AG04450 (cell line): Measurements from ENCODE around the gene WWC2. TPM values are rescaled to one million over a fixed set of nuclear protein-coding genes. Genes with fewer than 3 reads are reported as not detected.

ENCODE experiments used
- CTCF ChIA-PET: fragments of 300-600, 350-600 bp; formaldehyde crosslinking; extraction: SDS; loops from one replicate; lab custom pipeline; 2022; ENCODE audit warnings: antibody characterized with exemption, inconsistent platforms; lab: Charles Lee
- POLR2A ChIA-PET: fragments of 350-600 bp; formaldehyde crosslinking; extraction: SDS; loops from one replicate; lab custom pipeline; 2021; ENCODE audit warnings: antibody characterized with exemption, inconsistent platforms; lab: Yijun Ruan, JAX
- DNase-seq: peaks from one replicate; pipeline ENCODE4 v3.0.0-alpha.2; 2011; ENCODE audit warnings: low read depth, low spot score
- H3K27ac ChIP-seq: one replicate; pipeline ENCODE4 v1.5.1; 2012; ENCODE audit warnings: low read depth, low read length, control low read depth
- H3K27me3 ChIP-seq: one replicate; pipeline ENCODE4 v1.6.0; 2012; ENCODE audit warnings: low read length; ENCODE audit not compliant: control insufficient read depth, insufficient read depth
- H3K4me3 ChIP-seq: 2 replicates; pipeline ENCODE4 v1.5.1; 2011; ENCODE audit warnings: mild to moderate bottlenecking, low read depth, low read length, control low read depth
- H3K9me3 ChIP-seq: 2 replicates; pipeline ENCODE4 v1.5.1; 2012; ENCODE audit warnings: low read length; ENCODE audit not compliant: control insufficient read depth, insufficient read depth
- polyA plus RNA-seq: library from polyadenylated mRNA; depleted of rRNA; stranded (reverse); fragments of >200 nt; gene quantifications from 2 replicates; pipeline ENCODE4 v1.2.3, GENCODE V29; 2011
- TF ChIP-seq, protein P1 (sequence below): IDR thresholded peaks from 2 replicates; pipeline ENCODE4 v1.5.1; 2011; ENCODE audit warnings: low read depth, low read length, control low read depth, inconsistent platforms

Gene WWC2
- polyA plus RNA-seq, 1 experiment, result 43.6 TPM

DNA sequence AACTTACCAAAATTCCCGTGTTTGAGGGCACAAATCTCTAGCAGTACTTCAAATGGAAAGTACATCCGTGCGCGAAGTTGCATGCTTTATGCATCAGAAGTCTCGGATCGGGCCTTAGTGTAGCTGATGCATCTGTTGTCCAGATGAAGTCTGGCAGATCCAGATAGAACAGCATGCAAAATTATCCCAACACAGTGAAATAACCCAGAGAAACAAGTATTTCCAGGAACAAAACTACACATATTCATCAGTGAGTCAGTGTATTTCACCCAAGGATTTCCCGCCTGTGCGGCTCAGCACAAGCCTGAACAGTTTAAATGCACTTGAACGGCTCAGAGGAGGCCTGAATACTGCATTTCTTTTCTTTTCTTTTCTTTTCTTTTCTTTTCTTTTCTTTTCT is 250.6 kb downstream of the WWC2 start:
- H3K27me3 ChIP-seq, result no peaks in the 10 kb centered on the region
- H3K9me3 ChIP-seq, result peaks cover 7% of the 10 kb centered on the region; the same call in 1 of the 2 replicates
- H3K4me3 ChIP-seq, result no peak overlapping the region
- H3K27ac ChIP-seq, result no peak overlapping the region
- no peak for DNase-seq
- ChIA-PET POLR2A (no interaction called here), CTCF (no interaction called here)
- TF ChIP-seq, protein P1, sequence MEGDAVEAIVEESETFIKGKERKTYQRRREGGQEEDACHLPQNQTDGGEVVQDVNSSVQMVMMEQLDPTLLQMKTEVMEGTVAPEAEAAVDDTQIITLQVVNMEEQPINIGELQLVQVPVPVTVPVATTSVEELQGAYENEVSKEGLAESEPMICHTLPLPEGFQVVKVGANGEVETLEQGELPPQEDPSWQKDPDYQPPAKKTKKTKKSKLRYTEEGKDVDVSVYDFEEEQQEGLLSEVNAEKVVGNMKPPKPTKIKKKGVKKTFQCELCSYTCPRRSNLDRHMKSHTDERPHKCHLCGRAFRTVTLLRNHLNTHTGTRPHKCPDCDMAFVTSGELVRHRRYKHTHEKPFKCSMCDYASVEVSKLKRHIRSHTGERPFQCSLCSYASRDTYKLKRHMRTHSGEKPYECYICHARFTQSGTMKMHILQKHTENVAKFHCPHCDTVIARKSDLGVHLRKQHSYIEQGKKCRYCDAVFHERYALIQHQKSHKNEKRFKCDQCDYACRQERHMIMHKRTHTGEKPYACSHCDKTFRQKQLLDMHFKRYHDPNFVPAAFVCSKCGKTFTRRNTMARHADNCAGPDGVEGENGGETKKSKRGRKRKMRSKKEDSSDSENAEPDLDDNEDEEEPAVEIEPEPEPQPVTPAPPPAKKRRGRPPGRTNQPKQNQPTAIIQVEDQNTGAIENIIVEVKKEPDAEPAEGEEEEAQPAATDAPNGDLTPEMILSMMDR, result no peak

DNA sequence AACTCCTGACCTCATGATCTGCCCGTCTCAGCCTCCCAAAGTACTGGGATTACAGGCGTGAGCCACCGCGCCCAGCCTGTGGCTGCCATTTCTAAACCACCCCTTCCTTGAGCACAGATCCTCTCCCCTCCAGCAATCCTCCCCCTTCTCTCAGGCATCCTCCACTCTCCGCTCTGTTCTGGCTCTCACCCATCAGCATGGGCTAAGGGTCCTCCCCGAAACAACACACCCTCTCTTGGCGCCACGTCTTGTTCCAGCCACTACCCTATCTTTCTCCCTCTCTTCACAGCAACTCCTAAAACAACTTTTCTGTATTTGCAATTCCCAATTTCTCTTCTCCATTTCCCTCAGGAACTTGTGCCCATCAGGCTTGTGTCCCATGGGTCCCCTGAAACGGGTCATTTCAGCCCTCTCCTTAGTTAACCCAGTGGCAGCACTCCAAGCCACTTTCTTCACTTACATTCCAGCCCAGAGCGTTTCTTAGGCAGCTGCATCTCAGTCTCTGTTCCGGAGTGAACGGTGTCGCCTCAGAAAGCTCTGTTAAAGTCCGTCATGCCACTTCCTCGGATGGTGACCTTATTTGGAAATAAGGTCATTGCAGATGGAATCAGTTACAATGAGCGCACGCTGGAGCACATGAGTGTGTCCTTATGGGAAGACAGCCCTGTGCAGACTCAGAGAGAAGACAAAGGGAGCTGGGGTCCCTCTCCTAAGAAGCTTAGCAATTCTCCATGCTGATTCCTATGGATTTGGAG is 251.4 kb downstream of the WWC2 start:
- ChIA-PET POLR2A (no interaction called here), CTCF (no interaction called here)
- no peaks in the 10 kb centered on the region for H3K27me3 ChIP-seq
- no peak for DNase-seq
- TF ChIP-seq, protein P1, result no peak
- peaks cover 7% of the 10 kb centered on the region; the same call in 1 of the 2 replicates for H3K9me3 ChIP-seq
- no peak overlapping the region for H3K27ac ChIP-seq
- H3K4me3 ChIP-seq, result no peak overlapping the region

DNA sequence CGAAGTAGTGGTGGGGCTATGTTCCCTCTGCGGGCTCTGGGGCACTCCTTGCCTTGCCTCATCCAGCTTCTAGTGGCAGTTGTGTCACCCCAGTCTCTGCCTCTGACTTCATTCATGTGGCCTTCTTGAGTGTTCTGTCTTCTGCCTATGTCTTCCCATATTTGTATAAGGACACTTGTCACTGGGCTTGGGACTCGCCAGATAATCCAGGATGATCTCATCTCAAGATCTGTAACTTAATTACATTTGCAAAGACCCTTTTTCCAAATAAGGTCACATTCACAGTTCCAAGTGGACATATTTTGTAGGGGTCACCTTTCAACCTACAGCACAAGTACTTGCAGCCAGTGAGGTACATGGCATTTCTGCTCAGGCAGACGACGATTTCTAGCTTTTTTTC is 253.5 kb downstream of the WWC2 start:
- H3K27me3 ChIP-seq, result no peaks in the 10 kb centered on the region
- TF ChIP-seq, protein P1, result no peak
- H3K4me3 ChIP-seq, result no peak overlapping the region
- ChIA-PET CTCF (no interaction called here), POLR2A (no interaction called here)
- H3K9me3 ChIP-seq, result peaks cover 7% of the 10 kb centered on the region; the same call in 1 of the 2 replicates
- no peak overlapping the region for H3K27ac ChIP-seq
- DNase-seq, result no peak

DNA sequence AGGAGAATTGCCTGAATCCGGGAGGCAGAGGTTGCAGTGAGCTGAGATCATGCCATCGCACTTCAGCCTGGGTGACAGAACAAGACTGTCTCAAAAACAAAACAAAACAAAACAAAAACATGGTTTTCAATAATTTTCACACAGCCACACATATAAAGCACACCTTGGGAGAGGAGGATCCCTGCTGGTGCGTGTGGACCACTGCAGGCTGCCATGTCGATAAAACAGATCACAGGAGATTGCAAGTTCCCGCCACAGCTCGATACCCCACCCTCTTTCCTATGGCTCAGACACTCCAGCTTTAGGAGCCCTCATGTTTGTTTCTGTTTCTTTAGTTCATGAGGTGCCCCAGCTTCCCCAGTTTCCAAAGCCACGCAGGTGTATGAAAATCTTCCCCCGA is 254.5 kb downstream of the WWC2 start:
- no peak overlapping the region for H3K27ac ChIP-seq
- H3K27me3 ChIP-seq, result no peaks in the 10 kb centered on the region
- peaks cover 3% of the 10 kb centered on the region; the same call in 1 of the 2 replicates for H3K9me3 ChIP-seq
- H3K4me3 ChIP-seq, result no peak overlapping the region
- CTCF ChIA-PET, result no interaction called here
- POLR2A ChIA-PET, result no interaction called here
- TF ChIP-seq, protein P1, result 0 out of 2 replicates have a peak, but pooled peaks have one; percentile 2
- DNase-seq, result no peak

DNA sequence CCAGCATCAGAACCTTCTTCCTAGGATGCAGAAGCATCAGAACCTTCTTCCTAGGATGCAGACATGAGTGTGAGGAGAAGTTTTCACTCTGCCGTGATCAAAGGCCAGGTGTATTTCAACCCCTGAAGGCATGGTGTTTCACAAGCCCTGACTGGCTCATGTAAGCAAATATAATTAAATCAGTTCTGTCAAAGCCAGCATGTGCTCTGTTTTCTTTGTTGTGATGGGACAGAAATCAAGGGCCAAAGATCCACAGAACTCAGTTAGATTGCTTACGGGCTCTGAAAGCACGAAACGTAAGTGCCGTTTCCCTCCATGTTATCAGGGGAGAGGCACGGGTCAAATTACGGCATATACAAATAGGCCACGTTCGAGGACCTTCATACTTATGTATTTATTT is 255.2 kb downstream of the WWC2 start:
- CTCF ChIA-PET, result no interaction called here
- no peak for DNase-seq
- TF ChIP-seq, protein P1, result no peak
- Histone ChIP-seq H3K9me3 (0 out of 2 replicates have a peak, but pooled peaks cover 3% of the 10 kb centered on the region), H3K27me3 (no peaks in the 10 kb centered on the region), H3K4me3 (no peak overlapping the region), H3K27ac (no peak overlapping the region)
- POLR2A ChIA-PET, result no interaction called here
